NCI-H82 treated with DMSO at 0.1 percent for 48 hours (cell line): ENCODE results near the gene ANKS3.

ENCODE experiments used
- DNase-seq: peaks from one replicate; lab custom pipeline; 2025; ENCODE audit not compliant: unreplicated experiment; lab: John Stamatoyannopoulos, UW

ANKS3 gene

GRCh38 chr16:4673387-4674046 lies 60.6 kb downstream of the ANKS3 start:
- no peak for DNase-seq

- DNase-seq = no peak
Observed at GRCh38 chr16:4668313-4668960, 65.6 kb downstream of the ANKS3 start.

DNA sequence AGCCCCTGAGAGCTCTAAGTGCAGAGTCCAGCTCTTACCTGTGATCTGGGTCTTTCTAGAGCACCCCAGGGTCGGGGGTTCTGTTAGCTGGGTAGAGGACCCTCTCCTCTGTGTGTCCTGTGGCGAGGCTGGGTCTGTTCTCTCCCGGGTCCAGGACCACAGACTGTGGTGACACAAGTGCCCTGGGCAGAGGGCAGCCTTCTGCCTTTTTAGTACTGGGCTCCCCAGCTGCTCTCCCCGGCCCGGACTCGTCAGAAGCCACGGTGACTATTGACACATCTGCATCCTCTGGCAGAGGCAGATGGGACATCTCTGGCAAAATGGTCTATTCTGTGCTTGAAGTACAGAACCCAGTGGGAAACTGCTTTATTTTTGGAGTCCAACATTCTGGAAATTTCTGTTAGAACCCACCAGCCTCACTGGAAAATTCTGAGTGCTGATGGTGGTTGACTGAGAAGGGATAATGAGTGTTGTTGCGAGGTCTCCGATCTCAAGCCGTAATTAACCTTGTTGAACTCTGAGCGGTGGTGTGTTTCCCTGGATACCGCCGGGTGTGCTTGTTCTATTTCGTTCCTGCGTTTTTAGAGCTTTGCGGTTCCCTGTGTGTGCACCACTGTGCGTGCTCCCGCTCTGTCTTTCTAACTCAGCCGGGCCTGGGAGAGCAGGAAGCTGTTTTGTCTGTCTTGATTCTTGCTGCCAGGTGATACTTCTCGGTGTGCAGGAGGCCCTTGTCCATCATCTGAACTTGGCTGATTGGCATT lies 66.7 kb downstream of the ANKS3 start:
- no peak for DNase-seq

DNA sequence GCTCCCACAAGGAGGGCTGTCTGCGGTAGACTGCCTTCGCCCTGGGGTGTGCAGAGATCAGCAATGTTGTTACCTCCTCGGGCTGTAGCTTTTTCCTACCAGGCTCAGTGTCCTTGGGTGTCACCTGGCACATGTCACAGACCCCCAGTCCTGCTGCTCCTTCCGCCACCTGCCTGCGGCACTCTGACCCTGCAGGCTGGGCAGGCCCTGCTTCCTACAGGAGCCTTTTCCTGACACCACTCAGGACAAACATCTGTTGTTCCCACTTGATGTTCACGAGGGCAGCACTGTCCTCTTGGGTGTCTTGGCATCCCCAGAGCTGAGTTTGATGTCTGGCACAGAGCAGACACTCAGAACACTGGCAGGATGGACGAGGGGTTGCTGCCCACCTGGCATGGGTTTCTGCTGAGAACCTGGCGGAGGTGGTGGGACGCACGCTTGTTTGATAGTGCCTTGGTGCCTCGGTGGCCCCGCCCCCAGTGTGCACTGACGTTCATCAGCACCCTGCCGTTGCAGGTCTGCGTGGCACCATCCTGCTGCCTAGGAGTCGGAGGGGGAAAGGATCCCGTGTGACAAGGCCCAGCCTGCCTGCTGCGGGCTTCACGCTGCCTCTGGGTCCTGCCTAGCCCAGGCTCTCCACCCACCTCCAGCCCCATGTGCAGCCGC lies 67.4 kb downstream of the ANKS3 start:
- DNase-seq = no peak

DNA sequence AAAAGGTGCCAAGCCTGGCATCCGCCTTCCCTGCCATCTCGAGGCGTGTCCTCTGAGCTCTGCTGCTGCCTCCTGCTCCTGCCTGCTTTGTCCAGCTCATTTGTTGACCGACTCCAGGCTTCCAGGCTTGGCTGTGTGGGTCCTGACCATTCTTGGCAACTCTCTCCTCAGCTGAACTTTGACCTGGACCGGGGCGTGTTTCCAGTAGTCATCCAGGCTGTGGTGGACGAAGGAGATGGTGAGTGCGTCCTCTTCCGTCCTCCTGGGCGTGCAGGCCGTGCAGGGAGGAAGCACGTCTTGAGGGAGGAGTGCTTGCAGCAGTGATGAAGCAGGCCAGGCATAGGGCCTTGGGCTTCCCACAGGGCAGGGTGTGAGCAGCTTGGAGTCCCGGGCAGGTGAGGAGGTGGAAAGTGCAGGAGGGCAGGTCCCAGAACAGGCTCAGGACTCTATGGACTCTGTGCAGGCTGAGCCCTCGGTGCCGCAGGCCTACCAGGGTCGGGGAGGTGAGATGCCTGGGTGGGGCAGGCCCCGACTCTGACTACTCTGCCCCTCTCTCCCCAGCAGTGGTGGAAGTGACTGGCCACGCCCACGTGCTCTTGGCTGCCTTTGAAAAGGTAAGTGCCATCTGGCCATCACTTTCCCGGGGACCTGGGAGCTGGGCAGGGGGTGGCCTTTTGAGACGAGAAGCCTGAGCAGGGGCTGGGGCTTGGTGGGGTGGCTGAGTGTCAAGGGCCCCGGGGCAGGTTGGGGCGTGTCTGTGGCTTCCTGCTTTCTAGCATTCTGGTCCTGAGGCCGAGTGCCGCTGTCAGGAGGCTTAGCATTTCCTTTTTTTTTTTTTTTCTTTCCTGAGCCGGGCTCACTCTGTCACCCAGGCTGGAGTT lies 69.3 kb downstream of the ANKS3 start:
- no peak for DNase-seq

DNA sequence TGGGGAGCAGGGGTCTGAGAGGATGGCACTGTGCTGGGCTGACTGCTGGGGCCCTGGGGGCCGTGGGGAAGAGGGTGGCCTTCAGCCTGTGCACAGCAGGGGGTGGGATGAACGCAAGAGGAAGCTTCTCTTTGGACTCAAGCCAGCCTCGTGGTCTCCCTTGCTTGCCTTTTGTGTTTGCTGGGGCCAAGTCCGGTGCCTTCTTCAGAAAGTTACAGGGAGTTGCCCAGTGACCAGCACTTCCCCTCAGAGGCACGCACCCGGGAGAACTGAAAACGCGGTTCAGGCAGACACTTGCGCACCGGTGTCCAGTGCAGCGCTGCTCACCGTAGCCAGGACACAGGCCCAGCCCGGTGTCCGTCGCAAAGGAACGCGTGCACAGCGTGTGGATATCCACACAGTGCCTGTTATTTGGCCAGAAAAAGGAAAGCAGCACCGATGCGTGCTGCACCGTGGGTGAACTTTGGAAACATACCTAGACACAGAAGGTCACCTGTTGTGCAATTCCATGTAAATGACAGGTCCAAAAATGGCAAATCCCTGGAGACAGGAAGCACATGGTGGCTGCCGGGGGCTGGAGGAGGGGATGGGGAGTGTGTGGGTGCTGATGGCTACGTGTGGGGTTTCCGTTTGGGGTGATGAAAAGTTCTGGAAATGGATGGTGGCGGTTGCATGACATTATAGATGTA lies 70.2 kb downstream of the ANKS3 start:
- no peak for DNase-seq

GRCh38 chr16:4663465-4663776 lies 70.7 kb downstream of the ANKS3 start:
- DNase-seq = no peak

GRCh38 chr16:4661661-4662060 lies 72.4 kb downstream of the ANKS3 start:
- no peak for DNase-seq

DNA sequence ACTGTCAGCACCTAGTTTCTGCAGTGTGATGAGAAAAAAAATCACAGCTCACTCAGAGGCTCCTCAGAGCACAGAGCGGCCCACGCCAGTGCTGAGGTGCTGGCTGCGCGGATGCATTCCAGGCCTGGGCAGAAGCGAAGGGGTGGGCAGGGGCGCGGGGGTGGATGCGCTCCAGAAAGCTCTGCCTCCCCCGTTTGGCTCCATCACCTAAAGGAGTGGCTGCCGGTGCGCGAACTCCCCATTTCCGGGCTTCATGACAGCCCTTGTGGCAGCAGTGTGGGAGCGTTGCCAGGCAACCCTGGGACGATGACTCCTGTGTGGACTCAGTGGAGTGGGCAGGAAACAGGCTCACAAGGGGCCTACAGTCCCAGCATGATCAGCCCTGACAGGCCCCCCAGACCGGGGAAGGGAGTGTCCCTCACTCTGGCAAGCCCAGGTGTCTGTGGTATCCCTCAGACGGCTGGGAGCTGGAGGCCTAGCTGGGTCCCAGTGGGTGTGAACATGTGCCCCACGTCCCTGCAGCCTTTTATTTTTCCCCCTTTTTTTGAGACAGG lies 73.5 kb downstream of the ANKS3 start:
- DNase-seq = no peak

GRCh38 chr16:4659363-4660353 lies 74.4 kb downstream of the ANKS3 start:
- DNase-seq = no peak

DNA sequence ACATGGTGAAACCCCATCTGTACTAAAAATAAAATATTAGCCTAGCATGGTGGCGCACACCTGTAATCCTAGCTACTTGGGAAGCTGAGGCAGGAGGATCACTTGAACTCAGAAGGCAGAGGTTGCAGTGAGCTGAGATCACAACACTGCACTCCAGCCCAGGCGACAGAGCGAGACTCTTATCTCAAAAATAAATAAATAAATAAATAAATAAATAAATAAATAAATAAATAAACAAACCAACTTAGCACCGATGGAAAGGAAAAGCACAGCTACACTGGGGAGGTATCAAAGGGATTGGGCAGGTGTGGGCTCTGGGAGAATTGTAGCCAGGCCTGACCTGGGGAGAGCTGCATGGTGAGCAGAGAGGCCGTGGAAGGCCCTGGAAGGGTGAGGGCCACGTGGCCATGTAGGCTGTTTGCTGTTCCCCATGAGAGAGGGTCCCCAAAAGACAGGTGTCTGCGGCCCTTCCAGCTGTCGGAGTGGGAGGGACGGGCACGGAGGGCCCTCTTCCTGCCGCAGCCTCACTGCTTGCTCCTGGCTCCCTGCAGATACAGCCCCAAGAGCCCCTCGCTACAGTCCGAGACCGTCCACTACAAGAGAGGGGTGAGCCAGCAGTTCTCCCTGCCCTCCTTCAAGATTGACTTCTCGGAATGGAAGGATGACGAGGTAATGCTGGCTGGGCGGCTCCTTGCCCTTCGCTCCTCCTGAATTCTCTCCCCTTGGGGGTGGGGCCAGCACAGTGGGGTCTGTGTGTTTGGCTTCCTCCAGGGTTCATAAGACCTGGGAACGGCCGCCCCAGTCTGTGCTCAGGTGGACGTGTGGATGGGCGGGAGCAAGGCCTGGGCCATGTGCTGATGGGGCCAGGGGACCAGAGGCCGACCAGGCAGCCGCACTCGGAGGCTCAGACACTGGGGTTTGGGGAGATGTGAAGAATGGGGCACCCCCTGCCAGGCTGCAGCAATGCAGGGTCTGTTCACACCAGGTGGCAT lies 77.1 kb downstream of the ANKS3 start:
- DNase-seq = no peak

DNA sequence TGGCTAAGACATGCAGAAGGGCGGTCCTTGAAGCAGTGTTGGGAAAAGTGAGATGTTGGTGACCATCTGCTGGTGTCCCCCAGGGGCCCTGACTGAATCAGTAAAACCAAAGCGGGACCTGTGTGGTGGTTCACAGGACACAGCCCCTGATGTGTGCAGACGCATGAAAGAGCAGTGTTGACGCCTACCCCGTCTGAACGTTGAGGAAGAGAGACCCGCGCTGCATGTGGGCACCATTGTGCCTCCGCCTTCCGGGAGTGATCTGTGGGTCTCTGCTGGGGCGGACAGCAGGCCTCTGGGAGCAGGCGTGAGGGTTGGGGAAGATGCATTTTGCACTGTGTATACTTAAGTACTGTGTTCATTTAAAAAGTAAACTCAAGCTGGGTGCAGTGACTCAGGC lies 77.8 kb downstream of the ANKS3 start:
- no peak for DNase-seq

DNA sequence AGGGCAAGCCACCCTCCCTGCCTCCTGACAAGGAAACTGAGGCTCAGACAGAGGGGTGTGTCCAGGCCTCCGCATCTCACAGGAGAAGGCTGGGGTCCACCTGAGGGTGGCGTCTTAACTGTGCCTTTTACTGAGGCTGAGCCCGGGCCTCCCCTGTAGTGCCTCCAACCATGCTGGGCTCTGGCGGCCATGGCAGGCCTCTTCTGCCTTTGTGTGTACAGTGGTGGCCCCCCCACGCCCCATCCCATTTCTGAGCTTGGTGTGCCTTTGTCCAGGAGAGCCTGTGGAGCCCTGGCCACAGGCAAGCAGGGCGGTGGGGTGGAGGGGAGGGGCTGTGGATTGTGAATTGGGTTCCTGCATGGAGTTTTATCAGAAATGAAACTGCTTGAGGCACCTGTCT lies 78.3 kb downstream of the ANKS3 start:
- no peak for DNase-seq

DNA sequence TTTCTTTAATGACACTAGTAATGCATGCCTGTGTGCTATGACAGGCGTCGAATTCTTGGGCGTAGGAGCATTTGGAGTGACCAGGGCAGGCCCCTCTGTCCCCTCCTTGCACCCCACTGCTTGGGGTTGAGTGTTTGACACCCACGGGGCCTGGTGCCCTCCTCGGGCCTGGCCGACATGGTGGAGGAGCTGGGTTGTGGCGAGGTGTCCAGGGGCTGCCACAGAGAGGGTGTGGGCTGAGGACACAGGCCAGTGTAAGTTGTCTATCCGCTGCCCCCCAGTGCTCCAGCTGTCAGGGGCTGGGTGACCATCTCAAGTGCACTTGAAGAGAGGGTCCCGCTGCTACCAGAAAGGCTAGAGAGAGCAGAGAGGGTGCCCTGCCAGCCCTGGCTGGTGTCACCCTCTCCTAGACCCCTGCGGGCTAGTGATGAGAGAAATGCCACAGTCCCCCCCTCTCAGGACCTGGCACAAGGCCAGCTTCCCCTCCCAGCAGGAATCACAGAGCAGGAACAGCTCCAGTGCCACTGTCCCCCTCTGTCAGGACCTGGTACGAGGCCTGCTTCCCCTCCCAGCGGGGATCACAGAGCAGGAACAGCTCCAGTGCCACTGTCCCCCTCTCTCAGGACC lies 79.0 kb downstream of the ANKS3 start:
- no peak for DNase-seq

DNA sequence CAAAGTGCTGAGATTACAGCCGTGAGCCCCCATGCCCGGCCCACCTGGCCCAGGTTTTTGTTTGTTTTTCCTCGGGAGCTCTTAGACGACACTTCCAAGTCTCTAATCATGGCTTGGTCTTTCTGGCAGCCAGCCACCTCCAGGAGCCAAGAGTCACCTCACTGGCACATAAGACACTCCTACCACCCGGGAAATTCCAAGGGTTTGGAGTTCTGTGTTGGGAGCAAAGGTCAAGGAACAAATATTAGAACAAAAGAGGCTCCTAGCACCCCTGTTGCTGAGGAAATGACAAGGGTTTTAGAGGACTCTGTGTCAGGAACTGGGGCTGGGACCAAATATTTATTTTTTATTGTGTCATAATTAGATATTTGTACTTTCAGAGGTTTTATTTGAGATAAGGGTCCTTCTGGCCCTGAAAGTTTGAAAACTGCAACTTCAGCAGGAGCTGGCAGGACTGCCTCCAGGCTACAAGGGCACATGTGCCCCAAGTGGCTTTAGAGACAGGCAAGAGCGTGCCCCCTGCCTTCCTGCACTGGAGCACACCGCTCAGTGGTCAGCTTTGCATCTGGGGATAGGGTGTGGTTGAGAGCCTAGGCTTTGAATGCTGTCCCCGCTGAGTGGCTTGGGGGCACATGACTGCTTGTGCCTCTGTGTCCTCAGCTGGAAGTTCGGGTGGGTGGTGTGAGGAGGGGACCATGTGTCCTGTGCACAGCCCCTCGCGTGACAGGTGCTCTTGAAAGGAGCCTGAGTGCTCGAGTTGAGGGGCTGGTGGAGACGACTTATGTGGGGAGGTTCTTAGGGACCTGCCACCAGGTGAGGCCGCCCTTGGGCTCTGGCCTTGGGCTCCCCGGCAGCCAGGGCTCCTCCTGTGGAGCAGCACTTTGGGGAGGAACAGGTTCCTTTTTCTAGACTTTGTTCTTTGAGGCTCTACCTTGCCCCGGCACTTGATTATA lies 79.8 kb downstream of the ANKS3 start:
- no peak for DNase-seq

DNA sequence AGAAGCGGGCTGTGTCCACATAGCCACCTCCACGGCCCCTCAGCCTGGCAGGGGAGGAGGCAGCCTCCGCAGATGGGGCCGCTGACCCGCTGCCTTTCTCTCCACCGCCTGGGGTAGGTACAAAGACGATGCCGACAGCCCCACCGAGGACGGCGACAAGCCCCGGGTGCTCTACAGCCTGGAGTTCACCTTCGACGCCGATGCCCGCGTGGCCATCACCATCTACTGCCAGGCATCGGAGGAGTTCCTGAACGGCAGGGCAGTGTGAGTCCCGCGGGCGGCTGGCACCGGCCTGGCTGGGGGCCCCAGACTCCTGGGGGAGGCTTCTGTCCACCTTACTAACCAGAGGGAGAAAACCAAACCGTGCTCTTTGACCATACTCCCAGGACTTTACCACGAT lies 81.5 kb downstream of the ANKS3 start:
- no peak for DNase-seq
